Lung microvascular endothelial cell (primary cell): Measurements from ENCODE around the gene GNAO1. TPM values are rescaled to one million over a fixed set of nuclear protein-coding genes. Genes with fewer than 3 reads are reported as not detected.

ENCODE experiments used
- DNase-seq, 2 donors: peaks; one replicate each; pipeline versions ENCODE4 v3.0.0 to v3.0.0-alpha.2; 2010; ENCODE audit warnings: low read depth in 2 of 2
- total RNA-seq: library from RNA; depleted of rRNA; stranded (reverse); fragments of >200 nt; gene quantifications from 2 replicates; pipeline ENCODE4 v1.2.1, GENCODE V29; 2014

Gene GNAO1
- not detected in 2 replicates for total RNA-seq

DNA sequence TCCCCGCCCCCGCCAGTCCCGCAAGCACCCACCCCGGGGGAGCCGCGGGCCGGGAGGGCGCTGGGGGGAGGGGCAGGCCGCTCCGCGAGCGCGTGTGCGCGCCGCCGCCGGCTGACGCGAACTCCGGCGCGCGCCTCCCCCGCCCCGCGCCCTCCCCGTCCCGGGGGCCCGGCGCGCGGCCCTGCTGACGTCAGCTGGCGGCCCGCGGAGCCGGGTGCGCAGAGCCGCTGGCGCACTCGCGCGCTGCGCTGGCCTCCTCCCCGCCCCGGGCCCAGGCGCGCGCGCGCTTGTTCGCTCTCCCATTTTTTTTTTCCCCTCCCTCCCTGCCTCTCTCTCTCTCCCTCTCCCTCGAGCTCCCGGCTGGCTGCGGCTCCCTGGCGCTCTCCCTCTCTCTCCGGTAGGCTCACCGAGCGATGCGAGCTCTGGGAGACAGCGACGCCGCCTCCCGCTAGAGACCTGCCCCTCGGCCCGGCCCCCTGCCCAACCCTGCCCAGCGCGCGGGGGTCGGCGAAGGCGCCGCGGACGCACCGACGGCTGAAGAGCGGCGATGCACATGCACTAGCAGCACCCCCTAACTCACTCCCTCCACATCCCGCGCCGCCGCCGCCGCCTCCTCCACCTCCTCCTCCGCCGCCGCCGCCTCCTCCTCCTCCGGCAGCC lies at the start of gene GNAO1:
Gene GNAO1, plus strand, starts transcription at position 334 of the 660 bp plus-strand sequence. CDS start 747 bp downstream, outside the sequence.
- peak; percentile 33 to 59 for DNase-seq

DNA sequence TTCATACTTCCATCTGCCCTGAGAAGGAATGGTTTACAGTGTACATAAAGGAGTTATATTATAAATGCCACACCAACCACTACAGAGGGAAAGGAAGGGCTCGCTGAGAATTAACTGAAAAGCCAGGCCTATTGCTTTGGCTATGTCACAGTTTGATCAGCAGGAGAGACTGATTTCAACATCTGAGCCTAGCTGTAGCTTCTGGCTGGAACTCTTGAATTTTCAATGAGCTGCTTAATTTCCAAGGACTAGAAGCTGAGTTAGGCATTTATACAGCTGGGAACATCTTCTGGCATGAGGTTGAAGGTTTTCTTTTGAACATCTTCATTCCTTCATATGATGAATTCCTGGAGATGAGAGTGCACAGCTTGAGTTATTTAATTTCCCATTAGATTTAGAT lies 47.6 kb upstream of the GNAO1 start:
- DNase-seq: no peak

DNA sequence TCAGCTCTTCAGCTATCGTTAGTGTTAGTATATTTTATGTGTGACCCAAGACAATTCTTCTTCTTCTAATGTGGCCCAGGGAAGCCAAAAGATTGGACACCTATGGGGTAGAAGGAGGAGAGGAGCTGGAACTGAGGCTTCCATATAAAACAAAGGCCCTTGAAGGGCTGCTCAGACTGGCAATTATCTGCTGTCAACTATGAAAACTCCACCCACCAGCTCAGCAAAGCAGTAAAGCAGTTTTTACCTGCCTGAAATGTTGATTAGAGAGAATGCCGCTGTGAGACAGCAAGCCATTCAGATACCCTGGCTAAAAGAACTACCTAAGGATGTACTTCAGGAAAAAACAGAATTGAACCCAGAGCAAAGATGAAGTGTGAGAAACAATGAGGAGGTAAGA lies 45.9 kb upstream of the GNAO1 start:
- no peak for DNase-seq

DNA sequence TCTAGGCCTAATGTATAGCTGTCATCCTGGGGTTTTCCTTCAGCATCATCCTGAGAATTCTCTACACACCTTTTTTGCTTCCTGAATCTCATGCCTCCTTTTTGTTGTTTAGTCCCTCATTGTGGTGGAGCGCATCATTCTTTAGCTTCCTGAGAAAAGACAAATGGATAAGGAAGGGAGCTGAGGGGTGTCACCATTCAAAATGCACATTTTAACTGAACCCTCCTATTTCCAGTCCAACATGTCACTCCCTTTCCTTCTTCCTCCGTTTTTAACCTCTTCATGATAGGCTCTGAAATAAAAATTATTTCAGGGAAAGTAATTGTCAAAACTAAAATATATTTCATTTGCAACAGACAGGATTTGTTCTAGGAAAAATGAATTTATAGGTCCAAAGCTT lies 39.7 kb upstream of the GNAO1 start:
- no peak for DNase-seq

DNA sequence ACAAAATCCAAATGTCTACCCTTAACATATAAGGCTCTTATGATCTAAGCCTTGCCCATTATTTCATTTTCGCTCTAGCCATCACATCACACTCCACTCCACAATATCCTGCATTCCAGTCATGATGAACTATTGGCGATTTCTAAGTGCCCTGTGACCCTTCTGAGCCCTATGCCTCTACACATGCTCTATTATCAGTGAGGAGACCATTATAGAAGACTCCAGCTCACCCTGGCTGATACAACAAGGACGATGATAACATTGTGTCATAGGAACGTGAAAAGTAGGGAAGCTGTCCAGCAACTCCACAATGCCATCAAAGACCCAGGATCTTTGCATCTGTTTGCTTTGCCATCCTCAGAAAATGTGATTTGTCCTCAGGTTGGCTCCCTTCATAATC lies 29.6 kb upstream of the GNAO1 start:
- no peak for DNase-seq

DNA sequence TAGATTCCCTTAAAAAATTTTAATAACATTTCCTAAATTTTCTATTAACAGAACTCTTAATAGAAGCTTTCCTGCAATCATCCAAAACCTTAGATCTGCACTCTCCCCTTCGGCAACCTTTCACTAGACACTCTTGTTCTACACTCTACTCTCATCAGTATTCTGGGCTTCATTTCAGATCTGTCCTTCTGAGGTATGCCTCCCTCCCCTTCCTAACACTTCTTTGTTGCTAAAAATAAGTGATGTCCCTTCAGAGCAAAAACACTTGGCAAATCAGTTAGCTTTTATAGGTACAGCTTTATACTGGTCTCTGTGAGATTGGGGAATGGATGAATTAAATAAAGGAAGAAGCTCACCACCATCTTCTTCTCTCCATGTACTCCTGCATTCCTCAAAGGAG lies 28.2 kb upstream of the GNAO1 start:
- no peak for DNase-seq

DNA sequence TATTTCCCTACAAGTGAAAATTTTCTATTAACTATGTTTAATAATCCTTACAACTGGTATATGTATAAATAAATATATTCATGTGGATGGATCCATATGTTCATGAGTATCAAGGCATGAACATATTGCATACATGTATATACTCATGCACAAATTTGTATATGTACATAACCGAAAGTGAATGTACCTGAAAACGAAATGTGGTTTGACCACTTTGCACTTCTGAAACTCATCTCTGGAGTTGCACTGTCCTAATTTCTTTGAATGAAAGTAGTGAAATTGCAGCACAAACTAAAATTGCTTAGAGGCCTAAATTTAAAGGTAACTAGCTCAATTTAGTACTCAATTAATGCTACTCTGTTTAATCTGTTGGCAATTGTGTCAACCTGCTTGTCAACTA lies 27.4 kb upstream of the GNAO1 start:
- DNase-seq: no peak

DNA sequence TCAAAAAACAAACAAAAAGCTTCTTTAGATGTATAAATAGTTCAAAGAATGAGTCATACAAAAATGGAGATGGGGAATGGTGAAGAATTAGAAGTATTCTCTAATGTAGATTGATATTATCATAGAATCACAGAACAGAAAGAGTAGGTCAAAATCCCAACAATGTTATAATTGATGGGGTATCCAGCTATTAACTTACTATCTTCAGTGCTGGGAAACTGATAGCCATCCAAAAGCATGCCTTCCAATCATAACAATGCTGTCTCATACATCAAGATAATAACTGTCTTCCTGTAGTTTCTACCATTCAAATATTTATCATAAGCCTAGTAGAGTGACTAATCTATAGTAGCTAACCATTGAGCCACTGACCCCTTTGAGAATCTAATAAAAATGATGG lies 26.7 kb upstream of the GNAO1 start:
- no peak for DNase-seq

DNA sequence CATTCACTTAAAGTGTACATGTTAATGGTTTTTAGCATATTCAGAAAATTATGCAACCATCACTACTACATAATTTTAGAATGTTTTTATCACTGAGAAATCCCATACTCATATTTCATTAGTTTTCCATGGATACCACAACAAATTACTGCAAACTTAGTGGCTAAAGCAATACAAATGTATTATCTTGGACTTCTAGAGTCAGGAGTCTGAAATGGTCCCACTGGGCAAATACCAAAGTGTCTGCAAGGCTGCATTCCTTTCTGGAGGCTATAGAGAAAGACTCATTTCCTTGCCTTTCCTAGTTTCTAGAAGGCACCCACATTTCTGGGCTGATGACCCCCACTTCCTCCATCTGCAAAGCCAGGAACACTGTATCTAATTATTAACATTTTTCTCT lies 16.9 kb upstream of the GNAO1 start:
- no peak for DNase-seq

DNA sequence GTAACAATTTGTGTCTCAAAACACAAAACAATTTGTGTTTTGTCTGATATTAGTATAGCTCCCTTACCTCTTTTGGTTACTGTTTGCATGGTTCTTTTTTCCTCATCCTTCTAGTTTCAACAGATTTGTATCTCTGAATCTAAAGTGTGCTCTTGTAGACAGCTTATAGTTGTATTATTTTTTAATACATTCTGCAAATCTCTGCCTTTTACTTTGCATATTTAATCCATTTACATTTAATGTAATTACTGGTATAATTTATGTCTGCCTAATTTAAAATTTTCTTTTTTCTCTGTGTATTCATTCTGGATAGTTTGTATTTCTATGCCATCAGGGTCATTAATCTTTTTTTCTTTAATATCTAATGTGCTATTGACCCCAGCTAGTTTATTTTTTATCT lies 9.9 kb upstream of the GNAO1 start:
- no peak for DNase-seq

DNA sequence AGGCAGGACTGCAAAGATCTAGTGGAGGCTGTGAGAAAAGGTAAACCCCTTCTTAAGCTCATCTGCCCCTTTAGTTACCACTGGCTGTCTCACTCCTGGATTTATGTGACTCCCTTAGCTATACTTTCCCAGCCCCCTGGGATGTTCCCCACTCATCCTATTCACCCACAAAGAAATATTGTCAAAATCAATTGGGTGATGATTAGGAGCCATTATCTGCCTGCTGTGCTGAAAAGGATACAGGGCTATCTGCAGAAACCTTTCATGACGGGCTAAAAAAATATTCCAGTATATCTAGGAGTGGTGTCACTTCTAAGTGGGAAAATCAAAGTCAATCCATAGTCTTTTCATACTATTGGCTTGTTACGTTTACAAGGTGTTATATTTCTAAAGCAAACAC lies 8.0 kb upstream of the GNAO1 start:
- DNase-seq: no peak

DNA sequence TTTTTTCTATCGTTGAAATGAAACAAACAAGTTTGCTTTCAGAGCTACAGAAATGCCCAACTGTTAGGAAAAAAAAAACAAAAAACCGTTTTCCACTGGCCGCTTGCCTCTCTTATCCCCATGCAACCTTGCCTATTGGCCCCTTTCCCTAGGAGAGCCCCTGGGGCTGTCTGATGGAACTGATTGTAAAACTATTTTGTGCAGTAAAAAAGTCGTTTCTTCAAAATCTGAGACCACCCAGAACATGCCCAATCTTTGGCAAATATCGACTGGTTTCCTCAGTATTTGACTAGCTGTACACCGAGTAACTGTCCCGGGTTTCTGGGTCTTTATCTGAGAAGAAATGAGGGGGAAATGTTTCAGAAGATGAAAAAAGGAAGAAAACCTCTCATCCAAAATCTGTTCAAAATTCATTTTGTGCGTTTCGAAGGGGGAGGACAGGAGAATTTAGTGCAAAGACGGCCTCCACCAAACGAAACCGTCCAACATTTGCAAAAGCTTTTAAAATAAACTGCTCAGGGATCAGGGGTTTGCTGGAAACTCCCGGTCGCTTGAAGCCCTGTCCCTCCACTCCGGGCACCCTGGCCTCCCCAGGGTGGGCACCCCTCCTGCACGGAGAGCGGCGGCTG lies 1.1 kb upstream of the GNAO1 start:
- DNase-seq: no peak

DNA sequence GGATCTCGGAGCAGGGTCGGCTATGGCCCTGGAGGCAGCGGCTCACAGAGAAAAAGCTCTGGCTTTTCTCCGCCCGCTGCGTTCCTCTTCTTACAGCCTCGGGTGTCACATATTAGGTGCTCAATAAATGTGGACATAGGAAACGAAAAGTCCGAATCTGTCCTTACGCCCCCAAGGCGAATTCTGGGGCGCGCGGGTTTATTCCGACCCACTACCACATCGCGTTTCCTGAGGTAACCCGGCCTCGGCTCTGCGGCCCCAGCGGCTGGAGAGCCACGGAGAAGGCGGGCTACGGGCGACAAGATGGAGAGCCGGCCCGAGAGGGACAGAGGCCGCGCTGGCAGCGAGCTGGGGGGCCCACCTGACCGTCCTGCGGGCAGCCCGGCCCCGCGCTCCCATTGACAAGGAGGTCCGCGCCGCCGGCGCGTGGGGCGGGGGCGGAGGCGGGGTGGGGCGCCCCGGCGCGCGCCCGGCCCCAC lies 573 bp upstream of the GNAO1 start:
- DNase-seq: peak in 1 of 2 donors; percentile 21

DNA sequence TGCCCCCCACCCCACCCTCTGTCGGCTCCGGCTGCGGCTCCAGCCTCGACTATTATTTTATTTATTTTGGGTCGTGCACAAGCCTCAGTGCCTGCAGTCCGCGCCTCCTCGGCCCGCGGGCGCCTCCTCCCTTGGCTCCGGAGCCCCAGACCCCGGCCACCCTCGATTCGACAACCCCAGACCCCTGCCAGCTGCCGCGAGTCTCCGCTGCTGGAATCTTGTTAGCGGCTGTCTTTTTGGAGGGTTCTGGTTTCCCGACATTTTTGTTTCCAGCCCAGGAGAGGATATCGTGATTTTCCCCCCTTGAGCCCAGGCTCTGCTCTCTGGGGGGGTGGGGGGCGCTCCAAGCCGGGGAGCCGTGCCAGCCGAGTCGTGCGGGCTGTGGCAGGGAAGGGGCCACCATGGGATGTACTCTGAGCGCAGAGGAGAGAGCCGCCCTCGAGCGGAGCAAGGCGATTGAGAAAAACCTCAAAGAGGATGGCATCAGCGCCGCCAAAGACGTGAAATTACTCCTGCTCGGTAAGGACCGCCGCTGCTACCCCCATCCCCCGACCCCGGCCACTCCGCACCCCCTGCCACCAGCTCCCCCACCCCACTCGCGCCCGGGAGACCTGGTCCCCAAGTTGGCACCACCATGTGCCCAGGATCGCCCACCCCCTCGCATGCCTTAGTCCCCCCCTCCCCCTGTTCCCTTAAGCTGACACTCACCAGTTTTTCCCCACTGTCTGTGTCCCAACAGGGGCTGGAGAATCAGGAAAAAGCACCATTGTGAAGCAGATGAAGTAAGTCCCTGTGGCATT lies 746 bp downstream of the GNAO1 start:
- DNase-seq: no peak

DNA sequence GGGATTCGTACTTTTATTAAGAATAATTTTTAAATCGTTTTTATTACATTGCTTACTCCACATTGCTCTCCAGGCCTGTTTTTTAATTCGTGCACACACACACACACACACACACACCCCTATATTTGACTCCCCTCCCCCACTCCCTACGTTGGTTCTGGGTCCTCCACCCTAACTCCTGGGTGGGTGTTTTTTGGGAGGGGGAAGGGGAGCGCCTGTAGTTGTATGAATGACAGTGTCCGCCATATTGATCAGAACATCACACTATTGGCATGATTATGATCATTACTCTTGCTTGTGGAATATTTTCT lies 1.3 kb downstream of the GNAO1 start:
- no peak for DNase-seq

DNA sequence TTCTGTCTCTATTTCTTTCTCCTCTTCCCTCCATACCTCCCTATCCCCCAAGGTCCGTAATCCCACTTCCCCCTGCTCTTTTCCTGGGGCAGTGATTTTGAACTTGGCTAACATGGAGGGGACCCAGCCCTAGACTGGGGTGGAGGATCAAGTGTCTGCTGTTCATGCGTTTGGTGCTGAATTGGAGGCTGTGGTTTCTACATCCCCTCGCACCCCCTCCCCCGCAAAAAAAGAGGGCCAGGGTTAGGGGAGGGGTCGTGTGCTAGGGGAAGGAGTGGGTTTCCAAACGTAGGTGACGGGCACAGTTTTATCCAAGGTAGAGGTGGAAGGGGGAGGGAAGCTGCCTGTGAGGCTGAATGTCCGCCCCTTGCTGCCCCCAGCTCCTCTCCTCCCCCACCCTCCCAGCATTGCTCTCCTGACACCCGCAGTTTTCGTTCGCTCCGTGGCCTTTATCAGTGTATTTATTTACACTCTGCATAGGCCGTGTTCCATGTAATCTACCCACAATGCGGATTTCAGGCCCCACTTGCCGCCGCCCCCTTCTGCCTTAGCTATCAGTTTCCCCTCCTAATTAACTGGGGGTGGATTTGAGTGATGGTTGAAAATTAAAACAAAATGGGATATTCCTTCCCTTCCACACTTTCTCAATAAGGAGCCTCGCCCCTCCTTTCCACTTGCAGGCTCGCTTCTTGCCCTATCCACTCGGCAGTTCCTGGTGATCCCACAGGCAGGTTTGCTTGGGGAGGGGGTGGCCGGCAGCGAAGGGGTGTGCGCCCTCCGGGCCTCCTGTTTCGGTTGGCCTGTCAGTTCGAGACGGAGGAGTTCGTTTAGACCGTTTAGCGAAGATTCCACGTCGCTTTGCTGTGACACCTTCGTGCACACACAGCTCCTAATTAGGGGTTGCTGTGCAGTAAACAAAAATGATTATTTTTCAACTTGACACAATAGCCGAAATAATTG lies 2.0 kb downstream of the GNAO1 start:
- no peak for DNase-seq

DNA sequence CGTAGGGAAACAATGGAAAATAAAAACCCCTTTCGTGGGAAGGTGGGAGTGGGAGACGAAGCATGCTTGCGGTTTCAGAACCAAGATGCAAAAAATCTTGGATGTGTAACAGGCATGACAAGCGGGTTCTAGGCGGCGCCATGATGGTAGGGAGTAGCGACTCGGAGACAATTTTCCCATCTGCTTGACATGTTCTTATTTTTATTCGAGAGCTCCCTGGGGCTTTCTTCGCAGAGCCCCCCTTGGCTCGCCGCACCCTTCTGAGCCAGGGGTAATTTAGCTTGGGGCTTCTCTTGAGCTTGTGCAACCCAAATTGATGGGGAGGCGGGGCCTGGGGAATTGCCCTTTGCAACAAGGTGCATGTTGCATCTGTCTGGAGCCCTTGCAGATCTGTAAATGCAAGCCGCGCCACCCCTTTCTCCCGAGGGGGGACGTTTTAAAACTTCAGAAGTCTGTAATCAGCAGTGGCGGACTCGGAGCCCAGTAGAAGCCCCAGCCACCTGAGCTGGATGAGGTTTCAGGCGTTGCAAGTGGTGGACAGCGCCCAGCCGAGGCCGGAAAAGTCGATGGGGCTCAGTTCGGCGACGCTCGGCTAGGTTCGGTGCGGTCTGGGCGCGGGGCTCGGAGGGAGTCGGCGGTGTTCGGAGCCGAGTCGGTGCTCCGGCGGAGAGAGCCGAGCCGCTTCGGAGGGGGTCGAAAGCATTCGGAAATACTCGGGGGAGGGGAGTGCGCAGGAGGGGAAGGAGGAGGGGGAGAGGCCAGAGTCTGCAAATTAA lies 2.9 kb downstream of the GNAO1 start:
- DNase-seq: peak; percentile 75 to 80

DNA sequence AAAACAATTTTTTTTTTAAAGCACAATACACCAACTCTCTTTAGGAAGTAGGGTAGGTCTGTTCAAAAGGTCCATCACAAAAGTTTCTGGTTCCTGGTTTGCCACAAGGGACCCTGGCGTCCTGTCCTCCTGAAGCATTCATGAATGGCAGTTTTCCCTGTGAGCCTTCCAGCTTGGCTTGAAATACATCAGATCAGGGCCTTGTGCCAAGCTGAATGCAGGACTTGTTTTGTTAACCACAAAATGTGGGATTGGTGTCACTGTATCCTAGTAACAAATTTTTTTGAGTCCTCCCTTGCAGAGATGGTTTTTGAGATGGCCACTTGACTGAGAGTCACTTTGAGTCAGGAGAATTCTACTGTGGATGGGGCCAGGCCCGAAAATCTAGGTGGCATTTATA lies 3.9 kb downstream of the GNAO1 start:
- DNase-seq: no peak

DNA sequence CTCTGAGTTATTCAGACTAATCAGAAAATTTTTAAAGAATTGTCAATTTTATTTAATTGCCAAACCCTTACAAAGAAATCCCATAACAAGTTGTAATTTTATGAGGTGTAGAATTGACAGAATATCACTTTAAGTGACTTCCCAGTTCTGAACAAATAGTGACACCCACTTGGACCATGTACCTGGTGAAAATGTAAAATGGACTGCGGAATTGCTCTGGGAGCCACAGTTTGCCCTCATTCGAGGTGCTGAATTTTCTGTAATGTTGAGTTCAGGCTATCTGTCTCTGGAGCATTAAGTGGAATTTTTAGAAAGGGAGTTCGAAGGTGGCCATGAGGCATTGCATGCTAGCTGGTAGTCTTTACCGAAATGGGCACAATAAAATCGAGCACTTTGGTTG lies 5.1 kb downstream of the GNAO1 start:
- DNase-seq: no peak

DNA sequence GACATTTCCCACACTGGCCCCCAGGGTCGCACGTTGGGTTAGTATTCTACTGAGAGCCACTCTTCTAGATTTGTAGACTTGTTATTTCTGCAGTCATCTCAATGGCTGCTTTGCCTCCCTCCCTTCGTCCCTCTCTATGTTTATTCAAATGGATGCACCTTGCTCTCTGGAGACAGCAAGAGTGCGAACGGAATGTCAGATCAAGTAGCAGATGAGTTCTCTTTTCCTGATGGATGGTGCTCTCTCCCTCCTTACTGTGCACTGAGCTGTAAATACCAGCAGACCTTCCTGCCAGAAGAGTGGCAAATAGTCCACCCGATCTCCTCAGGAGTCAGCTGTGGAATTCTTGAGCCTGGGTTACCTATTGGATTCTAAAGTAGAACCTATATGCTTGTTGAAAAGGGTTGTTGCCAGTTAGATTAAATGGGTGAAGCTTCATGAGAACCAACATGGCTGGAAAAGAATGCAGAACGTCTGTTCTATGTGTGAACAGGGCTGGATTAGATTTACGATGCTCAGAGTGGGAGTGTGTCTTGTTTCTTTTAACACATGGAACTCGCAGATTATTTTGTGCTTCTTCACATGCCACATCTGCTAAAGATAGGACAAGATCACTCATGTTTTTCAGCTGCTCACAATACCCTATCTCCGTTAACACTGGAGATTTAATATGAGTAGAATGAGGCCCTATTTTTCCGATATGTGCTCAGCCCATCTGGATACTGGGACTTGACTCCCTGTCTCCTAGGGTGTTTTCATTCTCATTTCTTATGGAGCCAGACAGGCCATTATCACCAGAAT lies 6.1 kb downstream of the GNAO1 start:
- no peak for DNase-seq
